BLaER1 (cell line): ENCODE results near the gene TMEM150A.
"Not testable (repeated sequence)": the region's sequence is repeated elsewhere in the genome, so short reads cannot be mapped to it uniquely, and the experiment has no call there.

ENCODE experiments used
- H3K27ac ChIP-seq: shearing (Covaris generic); formaldehyde crosslinking; 2 replicates; pipeline ENCODE4 v1.8.1; 2022
- H3K27me3 ChIP-seq: shearing (Covaris generic); formaldehyde crosslinking; 2 replicates; pipeline ENCODE4 v1.8.1; 2022
- H3K36me3 ChIP-seq: shearing (Covaris generic); formaldehyde crosslinking; 2 replicates; pipeline ENCODE4 v1.8.1; 2022
- H3K4me1 ChIP-seq: shearing (Covaris generic); formaldehyde crosslinking; 2 replicates; pipeline ENCODE4 v1.8.1; 2022
- H3K4me2 ChIP-seq: shearing (Covaris generic); formaldehyde crosslinking; 2 replicates; pipeline ENCODE4 v1.8.1; 2022
- H3K4me3 ChIP-seq: shearing (Covaris generic); formaldehyde crosslinking; 2 replicates; pipeline ENCODE4 v1.8.1; 2022
- H3K9ac ChIP-seq: shearing (Covaris generic); formaldehyde crosslinking; 2 replicates; pipeline ENCODE4 v1.8.1; 2022
- H3K9me3 ChIP-seq: shearing (Covaris generic); formaldehyde crosslinking; 2 replicates; pipeline ENCODE4 v1.8.1; 2022
- H4K20me1 ChIP-seq: shearing (Covaris generic); formaldehyde crosslinking; 2 replicates; pipeline ENCODE4 v1.8.1; 2022
- Cebpa-rat ChIP-seq: shearing (Covaris generic); IDR thresholded peaks from 2 replicates; pipeline ENCODE4 v1.8.1; 2022

The TMEM150A gene

DNA sequence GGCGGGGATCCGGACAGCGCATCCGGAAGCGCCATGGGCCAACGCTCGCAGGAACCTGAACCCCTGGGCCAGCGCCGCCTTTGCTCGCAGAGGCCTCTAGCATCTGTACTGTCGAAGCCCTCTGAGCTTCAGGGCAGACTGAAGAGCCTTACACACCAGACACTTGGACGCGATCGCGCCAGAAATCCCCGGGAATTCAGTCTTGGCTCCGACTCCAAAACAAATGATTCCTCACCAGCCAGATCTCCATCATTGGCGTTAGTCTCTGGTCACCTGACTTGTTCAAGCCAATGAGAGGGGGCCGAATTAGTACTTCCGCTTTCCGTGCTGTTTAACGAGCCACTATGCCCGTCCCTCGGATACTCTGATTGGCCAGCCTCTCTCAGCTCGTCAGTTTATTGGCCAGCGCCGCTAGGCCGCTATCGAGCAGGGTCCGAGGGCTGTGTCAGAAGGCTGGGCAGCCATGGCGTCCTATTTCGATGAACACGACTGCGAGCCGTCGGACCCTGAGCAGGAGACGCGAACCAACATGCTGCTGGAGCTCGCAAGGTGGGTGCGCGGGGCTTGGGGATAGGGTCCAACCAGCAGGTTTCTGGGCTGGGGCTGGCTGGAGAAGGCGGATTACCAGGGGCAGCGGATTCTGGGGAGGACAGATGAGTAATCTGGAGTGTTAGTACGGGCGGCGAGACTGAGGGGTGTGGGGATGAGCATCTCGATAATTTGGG is 7.0 kb downstream of the TMEM150A start, which contains the start of gene RNF181:
Gene RNF181, plus strand, starts transcription at position 445 of the 725 bp plus-strand sequence. Its CDS starts 19 bp downstream, at position 464.
- Histone ChIP-seq H3K27me3 (no peaks in the 10 kb centered on the region), H4K20me1 (peaks cover 36% of the 10 kb centered on the region; the same call in 1 of the 2 replicates), H3K27ac (peak within 1 kb of the TSS; percentile 88), H3K9ac (peak within 1 kb of the TSS; percentile 92), H3K4me3 (peak within 1 kb of the TSS; percentile 95), H3K9me3 (no peaks in the 10 kb centered on the region), H3K4me1 (peaks cover 36% of the 10 kb centered on the region), H3K4me2 (peak within 1 kb of the TSS; percentile 91), H3K36me3 (peaks cover 66% of the 10 kb centered on the region)
- no peak for TF ChIP-seq Cebpa-rat

DNA sequence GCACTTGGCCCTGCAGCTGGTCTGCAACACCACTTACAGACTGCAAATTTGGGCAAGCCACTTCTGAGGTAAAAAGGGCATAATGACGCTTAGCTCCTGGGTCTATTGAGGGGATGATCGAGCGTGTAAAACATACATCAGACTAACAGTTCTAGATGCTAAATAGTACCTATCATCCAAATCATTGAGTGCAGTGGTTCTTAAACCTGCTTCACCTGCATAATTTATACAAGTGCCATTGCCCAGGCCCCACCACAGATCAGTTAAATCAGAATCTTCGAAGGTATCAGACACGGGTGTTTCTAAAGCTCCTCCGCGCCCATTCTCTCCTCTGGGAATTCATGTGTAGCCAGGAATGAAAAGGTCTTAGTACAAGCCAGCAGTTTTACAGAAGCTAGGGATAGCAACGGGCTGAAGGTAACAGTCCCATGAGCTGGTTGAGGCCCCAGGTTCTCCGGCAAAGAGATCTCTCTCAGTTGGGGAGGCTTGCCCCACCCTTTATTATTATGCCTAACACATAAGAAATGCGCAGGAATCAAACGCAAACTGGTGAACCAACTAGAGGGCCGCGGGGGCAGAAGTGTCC is 7.7 kb downstream of the TMEM150A start:
- H3K27me3 ChIP-seq: no peaks in the 10 kb centered on the region
- H3K9ac ChIP-seq: peak overlapping the region; percentile 92
- no peaks in the 10 kb centered on the region for H3K9me3 ChIP-seq
- H4K20me1 ChIP-seq: peaks cover 33% of the 10 kb centered on the region; the same call in 1 of the 2 replicates
- H3K4me1 ChIP-seq: peaks cover 42% of the 10 kb centered on the region
- peak overlapping the region; percentile 91 for H3K4me2 ChIP-seq
- TF ChIP-seq Cebpa-rat: no peak
- H3K36me3 ChIP-seq: peaks cover 63% of the 10 kb centered on the region
- H3K27ac ChIP-seq: peak overlapping the region; percentile 88
- peak overlapping the region; percentile 95 for H3K4me3 ChIP-seq

DNA sequence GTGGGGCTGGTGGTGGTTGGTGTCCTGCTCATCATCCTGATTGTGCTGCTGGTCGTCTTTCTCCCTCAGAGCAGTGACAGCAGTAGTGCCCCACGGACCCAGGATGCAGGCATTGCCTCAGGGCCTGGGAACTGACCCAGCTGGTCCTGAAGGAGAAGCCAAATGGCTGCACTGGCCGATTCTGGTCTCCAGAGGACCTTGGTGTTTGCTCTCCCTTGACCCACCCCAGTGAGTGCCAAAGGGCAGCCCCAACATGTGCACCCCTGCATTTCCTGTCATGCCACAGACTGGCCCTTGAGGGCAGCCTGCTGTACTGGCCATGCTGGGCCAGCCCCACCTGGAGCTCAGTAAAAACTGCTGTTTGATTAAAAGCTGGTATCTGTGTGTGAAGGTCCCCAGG is 9.5 kb downstream of the TMEM150A start:
- Histone ChIP-seq H3K4me1 (peaks cover 60% of the 10 kb centered on the region), H3K4me2 (no peak overlapping the region), H3K27me3 (no peaks in the 10 kb centered on the region), H4K20me1 (peaks cover 36% of the 10 kb centered on the region; the same call in 1 of the 2 replicates), H3K4me3 (no peak overlapping the region), H3K9me3 (no peaks in the 10 kb centered on the region), H3K36me3 (peaks cover 45% of the 10 kb centered on the region), H3K9ac (no peak overlapping the region), H3K27ac (no peak overlapping the region)
- no peak for TF ChIP-seq Cebpa-rat

DNA sequence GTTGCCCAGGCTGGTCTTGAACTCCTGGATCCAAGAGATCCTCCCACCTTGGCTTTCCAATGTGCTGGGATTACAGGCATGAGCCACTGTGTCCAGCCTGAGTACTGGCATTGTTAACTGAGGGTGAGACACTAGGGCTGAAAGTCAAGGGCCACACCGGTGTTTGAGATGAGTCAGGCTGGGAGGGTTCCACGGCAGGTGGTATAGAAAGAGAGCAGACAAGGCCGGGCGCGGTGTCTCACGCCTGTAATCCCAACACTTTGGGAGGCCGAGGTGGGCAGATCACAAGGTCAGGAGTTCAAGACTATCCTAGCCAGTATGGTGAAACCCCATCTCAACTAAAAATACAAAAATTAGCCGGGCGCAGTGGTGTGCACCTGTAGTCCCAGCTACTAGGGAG is 10.2 kb downstream of the TMEM150A start:
- not testable (repeated sequence) for H3K4me2 ChIP-seq, H3K27ac ChIP-seq

DNA sequence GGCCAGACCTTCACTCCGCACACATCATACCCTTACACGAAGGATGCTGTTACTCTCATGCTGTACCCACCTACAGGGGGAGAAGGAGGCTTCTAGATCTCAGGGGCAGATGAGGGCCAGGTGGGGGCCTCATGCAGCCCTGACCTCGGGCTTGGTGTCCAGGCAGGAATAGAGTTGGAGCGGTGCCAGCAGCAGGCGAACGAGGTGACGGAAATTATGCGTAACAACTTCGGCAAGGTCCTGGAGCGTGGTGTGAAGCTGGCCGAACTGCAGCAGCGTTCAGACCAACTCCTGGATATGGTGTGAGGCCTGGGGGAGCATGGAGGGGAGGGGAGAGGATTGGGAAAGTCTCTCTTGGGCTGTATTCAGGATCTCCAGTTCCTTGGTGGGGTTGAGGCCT is 10.9 kb downstream of the TMEM150A start:
- H3K27ac ChIP-seq: no peak overlapping the region
- TF ChIP-seq Cebpa-rat: no peak
- H3K9me3 ChIP-seq: no peaks in the 10 kb centered on the region
- H3K4me3 ChIP-seq: no peak overlapping the region
- H3K27me3 ChIP-seq: no peaks in the 10 kb centered on the region
- H3K4me1 ChIP-seq: peaks cover 64% of the 10 kb centered on the region
- H4K20me1 ChIP-seq: peaks cover 26% of the 10 kb centered on the region; the same call in 1 of the 2 replicates
- no peak overlapping the region for H3K4me2 ChIP-seq
- peaks cover 31% of the 10 kb centered on the region for H3K36me3 ChIP-seq
- no peak overlapping the region for H3K9ac ChIP-seq

More for the DNA sequence above, 10.2 kb downstream of the TMEM150A start:
- Histone ChIP-seq H4K20me1 (peaks cover 33% of the 10 kb centered on the region; the same call in 1 of the 2 replicates), H3K36me3 (peaks cover 38% of the 10 kb centered on the region), H3K4me1 (peaks cover 64% of the 10 kb centered on the region)
- not testable (repeated sequence) for H3K9ac ChIP-seq, H3K27me3 ChIP-seq, H3K4me3 ChIP-seq, H3K9me3 ChIP-seq

DNA sequence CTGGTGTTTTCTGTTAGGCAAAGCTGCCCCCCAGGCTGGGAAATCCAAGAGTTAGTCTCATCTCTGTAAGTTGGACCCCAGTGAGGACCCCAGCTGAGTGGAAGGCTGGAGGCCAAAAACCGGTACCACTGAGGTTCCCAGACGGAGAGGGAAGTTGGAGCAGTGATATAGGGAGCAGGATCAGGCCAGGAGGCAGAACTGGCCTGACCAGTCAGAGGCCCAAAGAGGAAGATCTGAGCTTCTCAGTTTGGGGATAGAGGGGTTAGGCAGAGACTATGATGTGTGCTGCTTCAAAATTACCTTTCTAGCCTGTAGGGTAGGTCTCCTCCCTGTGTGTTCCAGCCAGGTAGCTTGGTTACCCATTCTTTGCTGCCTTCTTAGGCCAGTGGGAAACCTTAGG is 11.5 kb downstream of the TMEM150A start:
- Histone ChIP-seq H3K9me3 (no peaks in the 10 kb centered on the region), H3K4me3 (no peak overlapping the region), H3K36me3 (peaks cover 30% of the 10 kb centered on the region), H3K4me2 (peak overlapping the region; percentile 46; the same call in 1 of the 2 replicates), H3K27me3 (no peaks in the 10 kb centered on the region), H4K20me1 (peaks cover 20% of the 10 kb centered on the region; the same call in 1 of the 2 replicates), H3K27ac (no peak overlapping the region), H3K4me1 (peaks cover 64% of the 10 kb centered on the region), H3K9ac (no peak overlapping the region)
- no peak for TF ChIP-seq Cebpa-rat

DNA sequence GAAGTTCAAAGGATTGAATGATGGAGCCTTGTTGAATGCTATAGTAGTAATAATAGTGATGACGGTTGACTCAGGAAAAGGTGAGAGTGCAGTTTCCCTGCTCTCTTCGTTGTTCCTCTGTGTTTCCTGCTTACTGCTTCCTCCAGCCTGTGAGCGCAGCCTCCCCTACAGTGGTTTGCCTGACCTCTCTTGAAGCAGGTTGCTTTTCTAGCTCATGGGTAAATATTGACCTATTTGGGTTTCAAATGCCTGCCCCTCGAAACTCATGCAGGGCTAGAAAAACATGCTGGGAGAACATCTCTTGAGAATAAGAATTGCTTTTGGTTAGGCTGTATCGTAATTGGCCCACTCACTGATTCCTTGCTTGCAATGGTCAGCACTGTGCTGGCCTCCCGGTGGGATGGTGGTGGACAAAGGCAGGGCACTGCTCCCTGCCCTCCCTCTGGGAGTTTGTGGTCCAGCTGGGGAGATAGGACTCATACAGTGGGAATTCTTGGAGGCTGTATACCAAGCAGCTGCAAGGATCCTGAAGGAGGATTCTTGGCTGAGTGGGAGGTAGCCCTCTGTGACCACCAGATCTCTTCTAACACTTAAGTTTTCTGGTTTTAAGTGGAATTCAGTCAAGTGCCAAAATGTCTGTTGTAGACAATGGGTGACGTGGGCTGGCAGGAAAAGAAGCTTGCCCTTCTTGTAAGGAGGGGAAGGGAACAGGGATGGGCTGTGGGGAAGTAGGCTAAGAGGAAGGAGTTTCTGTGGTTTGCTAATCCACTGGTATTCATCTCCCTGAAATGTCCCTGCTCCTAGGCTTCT is 12.3 kb downstream of the TMEM150A start:
- H3K4me2 ChIP-seq: peak overlapping the region; percentile 46
- H3K9me3 ChIP-seq: no peaks in the 10 kb centered on the region
- H3K27me3 ChIP-seq: no peaks in the 10 kb centered on the region
- peaks cover 18% of the 10 kb centered on the region; the same call in 1 of the 2 replicates for H4K20me1 ChIP-seq
- no peak overlapping the region for H3K9ac ChIP-seq
- H3K4me1 ChIP-seq: peaks cover 72% of the 10 kb centered on the region
- no peak for TF ChIP-seq Cebpa-rat
- H3K4me3 ChIP-seq: no peak overlapping the region
- no peak overlapping the region for H3K27ac ChIP-seq
- peaks cover 30% of the 10 kb centered on the region for H3K36me3 ChIP-seq

DNA sequence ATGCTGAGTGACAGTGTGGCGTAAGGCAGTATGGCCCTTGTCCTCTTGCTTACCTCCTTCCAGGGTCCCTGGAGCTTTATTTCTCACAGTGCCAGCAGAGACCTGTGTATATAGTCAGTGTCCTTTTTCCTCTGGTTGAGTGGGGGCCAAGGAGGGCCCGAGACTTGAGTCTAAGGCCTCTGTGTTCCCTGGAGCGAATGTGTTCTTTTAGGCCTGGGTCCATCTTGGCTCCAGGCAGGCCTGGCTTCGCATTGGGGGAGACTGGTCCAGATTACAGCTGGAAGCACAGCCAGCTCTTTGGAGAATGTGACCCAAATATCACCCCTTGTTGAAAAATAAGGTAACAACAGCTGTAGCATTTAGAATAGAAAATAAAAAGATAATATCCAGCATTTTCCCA is 13.3 kb downstream of the TMEM150A start:
- Histone ChIP-seq H3K27me3 (no peaks in the 10 kb centered on the region), H3K4me2 (peak overlapping the region; percentile 99), H3K9me3 (no peaks in the 10 kb centered on the region), H3K27ac (no peak overlapping the region), H3K4me3 (no peak overlapping the region), H3K4me1 (peaks cover 68% of the 10 kb centered on the region), H4K20me1 (peaks cover 18% of the 10 kb centered on the region; the same call in 1 of the 2 replicates), H3K36me3 (peaks cover 30% of the 10 kb centered on the region), H3K9ac (peak overlapping the region; percentile 49; the same call in 1 of the 2 replicates)
- no peak for TF ChIP-seq Cebpa-rat

DNA sequence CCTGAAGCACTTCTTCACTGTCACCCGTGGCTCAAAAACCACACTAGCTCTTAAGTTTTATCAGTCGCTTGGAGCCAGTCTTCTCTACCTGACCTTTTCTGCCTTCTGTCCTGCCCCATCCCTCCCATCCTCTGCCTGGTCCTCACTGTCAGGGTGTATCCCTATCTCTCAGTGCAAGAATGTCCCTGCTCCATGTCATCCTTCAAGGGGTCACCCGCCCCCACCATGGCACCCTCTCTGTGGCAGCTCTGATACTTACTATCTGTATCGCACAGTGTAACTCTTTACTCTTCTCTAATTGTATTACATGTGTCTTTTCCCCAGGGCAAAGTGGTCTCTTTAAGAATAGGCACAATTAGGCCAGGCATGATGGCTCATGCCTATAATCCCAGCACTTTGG is 13.9 kb downstream of the TMEM150A start:
- no peaks in the 10 kb centered on the region for H3K27me3 ChIP-seq
- peaks cover 68% of the 10 kb centered on the region for H3K4me1 ChIP-seq
- no peak for TF ChIP-seq Cebpa-rat
- H3K27ac ChIP-seq: peak overlapping the region; percentile 70
- H3K36me3 ChIP-seq: peaks cover 30% of the 10 kb centered on the region
- H4K20me1 ChIP-seq: peaks cover 18% of the 10 kb centered on the region; the same call in 1 of the 2 replicates
- no peaks in the 10 kb centered on the region for H3K9me3 ChIP-seq
- peak overlapping the region; percentile 99 for H3K4me2 ChIP-seq
- peak overlapping the region; percentile 49 for H3K9ac ChIP-seq
- H3K4me3 ChIP-seq: no peak overlapping the region
